Measurements from ENCODE around the gene ARX. TPM values are rescaled to one million over a fixed set of nuclear protein-coding genes. Genes with fewer than 3 reads are reported as not detected.

ARX gene
- total and polyA plus RNA-seq, 10 donors, result 0.26 to 0.32 TPM; not detected in 8

DNA sequence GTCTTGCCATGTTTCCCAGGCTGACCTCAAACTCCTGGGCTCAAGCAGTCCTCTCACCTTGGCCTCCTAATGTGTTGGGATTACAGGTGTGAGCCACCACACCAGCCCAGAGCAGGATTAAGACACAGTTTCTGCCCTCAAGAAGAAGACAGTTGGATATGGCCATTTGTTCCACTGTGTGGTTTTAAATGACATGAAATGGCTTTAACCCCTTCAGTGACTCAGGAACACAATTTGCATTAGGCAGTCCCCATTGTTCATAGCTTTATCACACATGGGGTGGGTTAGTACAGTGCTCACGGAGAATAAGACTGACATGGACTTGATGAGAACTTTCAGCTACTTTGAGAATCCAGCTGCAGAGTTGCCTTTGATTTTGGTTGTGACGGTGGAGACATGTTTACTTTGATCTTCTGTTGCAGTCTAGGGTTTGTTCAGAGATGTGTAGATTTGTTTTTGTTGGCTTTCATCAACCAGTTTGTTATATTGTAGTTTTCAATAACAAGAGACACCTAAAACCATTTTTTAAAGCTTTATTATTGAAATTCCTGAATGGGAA lies 60.3 kb downstream of the ARX start:
- Histone ChIP-seq H3K4me3 (no peak overlapping the region), H3K4me1 (no peaks in the 10 kb centered on the region), H3K9me3 (no peaks in the 10 kb centered on the region), H3K36me3 (no peaks in the 10 kb centered on the region), H3K27ac (no peak overlapping the region), H3K27me3 (replicated peaks in 1 of 7) (no peaks in the 10 kb centered on the region)
- 78 to 94% (median 94%) methylated on average over 2 of the region's 2 CpGs for WGBS, 5 donors
- TF ChIP-seq POLR2AphosphoS5 (IDR thresholded peaks at IDR 0.05) (no peak), POLR2A (IDR thresholded peaks at IDR 0.05) (no peak)
- TF ChIP-seq, protein P1, sequence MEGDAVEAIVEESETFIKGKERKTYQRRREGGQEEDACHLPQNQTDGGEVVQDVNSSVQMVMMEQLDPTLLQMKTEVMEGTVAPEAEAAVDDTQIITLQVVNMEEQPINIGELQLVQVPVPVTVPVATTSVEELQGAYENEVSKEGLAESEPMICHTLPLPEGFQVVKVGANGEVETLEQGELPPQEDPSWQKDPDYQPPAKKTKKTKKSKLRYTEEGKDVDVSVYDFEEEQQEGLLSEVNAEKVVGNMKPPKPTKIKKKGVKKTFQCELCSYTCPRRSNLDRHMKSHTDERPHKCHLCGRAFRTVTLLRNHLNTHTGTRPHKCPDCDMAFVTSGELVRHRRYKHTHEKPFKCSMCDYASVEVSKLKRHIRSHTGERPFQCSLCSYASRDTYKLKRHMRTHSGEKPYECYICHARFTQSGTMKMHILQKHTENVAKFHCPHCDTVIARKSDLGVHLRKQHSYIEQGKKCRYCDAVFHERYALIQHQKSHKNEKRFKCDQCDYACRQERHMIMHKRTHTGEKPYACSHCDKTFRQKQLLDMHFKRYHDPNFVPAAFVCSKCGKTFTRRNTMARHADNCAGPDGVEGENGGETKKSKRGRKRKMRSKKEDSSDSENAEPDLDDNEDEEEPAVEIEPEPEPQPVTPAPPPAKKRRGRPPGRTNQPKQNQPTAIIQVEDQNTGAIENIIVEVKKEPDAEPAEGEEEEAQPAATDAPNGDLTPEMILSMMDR (IDR thresholded peaks at IDR 0.05 in 8 of 11, conservative IDR thresholded peaks at IDR 0.05 in 3 of 11), result no peak
- no peak for DNase-seq
- intact Hi-C loops (cut with DNase I; ENCODE audit: low total_unique reads), result no loop called here

DNA sequence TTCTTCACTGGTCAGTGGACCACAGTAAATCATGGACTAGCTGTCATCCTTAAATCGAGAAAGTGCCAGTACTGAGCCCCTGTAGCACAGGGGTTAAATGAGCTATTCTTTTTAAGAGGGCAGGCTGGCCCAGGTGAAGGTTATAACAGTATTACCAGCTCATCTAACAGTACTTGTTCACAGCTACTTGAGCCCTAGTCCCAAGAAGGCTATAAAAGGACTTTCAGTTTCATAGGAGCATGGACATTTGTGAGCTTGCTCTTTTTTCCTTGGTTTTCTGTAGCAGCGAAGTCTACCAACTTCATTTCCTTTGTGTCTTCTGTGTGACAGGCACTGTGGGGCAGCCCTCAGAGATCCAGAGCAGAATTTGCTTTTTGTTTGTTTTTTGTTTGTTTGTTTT lies 61.0 kb downstream of the ARX start:
- no peak overlapping the region for H3K4me3 ChIP-seq
- no peaks in the 10 kb centered on the region for H3K9me3 ChIP-seq
- TF ChIP-seq, protein P1 (IDR thresholded peaks at IDR 0.05 in 8 of 11, conservative IDR thresholded peaks at IDR 0.05 in 3 of 11), result no peak
- TF ChIP-seq POLR2A (IDR thresholded peaks at IDR 0.05) (no peak), POLR2AphosphoS5 (IDR thresholded peaks at IDR 0.05) (no peak)
- no peak overlapping the region for H3K27ac ChIP-seq
- 62 to 97% (median 87%) methylated on average over 2 of the region's 2 CpGs for WGBS, 5 donors
- DNase-seq, result no peak
- H3K36me3 ChIP-seq, result peaks cover 0 to 4% (median 0%) of the 10 kb centered on the region in 6 donors
- H3K4me1 ChIP-seq, result no peaks in the 10 kb centered on the region
- H3K27me3 ChIP-seq (replicated peaks in 1 of 7), result no peaks in the 10 kb centered on the region
- intact Hi-C loops (cut with DNase I; ENCODE audit: low total_unique reads), result no loop called here

Small RNA genes lying within 50 kb of the gene (small RNA-seq; reads per million reads assigned to genes)
- gene RN7SL91P, result 0 reads per million in 4 donors

Measured in spleen (tissue), 11 donors.